ENCODE data around the gene SLIT3.

Gene SLIT3

DNA sequence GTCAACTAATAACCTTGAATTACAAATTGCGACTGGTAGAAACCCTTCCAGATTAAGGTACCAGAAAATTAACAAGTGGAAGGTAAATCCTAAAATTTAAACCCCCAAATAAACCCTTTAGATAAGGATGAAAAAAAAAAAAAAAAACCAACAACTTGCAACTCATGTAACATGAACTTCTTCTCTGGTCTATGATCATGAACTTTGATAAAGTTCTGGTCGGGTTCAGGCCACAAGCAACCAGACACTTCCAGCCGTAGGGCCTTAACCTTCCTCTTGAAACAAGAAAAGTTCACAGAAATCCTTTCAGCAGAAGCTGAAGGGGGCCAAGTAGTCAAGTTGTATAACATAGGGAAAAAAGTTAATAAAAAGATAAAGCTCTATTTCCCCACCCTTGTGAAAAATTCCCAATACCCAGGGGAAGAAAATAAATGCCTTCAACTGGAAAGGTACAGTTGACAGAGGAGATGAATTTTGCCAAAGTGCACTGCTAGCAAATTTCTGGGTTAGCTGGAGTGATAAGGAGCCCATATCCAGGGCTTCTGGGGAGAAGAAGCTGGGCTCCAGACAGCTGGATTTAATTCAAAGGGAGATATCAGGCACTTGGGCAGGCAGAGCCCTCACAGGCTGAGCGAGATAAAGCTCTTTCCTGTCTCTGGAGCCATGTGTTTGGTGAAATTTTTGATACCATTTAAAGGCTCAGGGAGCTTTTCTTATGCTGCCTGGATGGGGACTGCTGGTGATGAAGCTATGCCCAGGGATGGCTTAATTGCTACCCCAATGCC lies 487.6 kb downstream of the SLIT3 start:
- no peak for FAIRE-seq

DNA sequence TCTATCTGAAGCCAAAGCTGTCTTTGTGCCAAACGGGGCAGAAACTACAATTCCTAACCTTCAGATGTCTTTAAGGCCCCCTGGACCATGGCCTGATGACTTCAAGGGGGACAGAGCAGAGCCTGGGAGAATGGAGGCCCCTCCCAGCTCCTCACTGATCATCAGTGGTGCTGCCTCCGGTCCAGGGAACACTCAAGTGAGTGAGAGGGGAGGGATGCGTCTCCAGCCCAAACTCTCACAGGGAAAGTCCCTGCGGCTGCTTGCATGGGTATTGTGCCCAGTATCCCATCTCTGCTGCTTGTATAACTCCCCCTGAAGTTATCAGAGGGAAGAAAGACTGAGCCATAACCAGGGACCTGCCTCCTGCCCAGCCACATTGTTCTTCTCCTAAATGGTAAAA lies 490.3 kb downstream of the SLIT3 start:
- FAIRE-seq: no peak

DNA sequence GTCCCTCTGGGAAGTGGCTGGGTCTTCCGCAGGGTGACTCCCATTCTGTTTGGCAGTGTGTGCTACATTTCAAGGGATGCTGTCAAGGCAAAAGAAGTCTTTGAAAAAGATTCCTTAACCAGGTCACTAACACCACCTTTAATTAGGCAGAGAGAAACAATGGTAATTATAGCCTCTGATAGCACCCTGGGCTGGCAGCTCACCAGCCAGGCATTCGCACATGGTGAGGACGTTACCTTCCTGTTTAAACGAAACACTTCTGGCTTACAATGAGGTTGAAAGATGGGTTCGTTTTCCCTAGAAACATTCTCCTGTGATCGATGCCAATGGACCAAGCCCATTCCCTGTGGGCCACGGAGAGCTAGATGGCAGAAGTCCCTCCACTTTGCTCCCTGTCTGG lies 491.7 kb downstream of the SLIT3 start:
- no peak for FAIRE-seq

GRCh38 chr5:168808051-168808616 lies 492.8 kb downstream of the SLIT3 start:
- FAIRE-seq: no peak

DNA sequence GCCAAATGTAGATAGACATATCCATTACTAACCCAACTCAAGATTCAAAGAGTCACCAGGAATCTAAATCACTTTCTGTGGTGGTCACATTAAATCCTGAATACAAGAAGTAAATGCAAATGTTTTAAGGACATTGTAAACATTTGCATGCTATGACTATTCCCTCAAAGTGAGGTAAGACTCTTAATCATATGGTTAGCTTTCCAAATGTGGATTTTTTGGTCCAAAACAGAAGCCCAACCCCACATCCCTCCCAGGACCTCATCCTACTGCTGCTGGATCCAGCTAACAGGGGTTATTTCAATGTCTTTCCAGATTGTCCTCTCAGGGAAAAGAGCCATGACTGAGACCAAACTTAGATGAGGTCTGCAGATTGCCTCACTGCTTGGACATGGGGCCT lies 493.7 kb downstream of the SLIT3 start:
- FAIRE-seq: no peak

DNA sequence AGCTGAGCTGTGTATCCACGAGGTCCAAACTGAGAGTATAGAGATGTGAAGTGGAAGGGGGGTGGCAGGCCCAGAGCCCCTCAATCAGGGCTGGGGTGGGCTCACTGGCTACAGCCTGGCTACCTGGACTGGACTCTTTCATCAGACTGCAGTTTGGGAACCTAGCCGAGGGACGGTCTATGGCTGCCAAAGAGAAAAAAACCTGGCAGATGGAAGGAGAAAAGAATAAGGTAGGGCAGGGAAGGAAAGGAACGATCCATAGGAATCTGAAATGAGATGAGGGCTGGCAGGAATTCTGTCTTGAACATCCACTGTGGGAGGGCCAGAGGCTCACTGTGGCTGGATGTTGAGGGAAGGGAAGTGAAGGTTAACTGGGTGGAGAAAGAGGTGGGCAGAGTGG lies 497.4 kb downstream of the SLIT3 start:
- no peak for FAIRE-seq

DNA sequence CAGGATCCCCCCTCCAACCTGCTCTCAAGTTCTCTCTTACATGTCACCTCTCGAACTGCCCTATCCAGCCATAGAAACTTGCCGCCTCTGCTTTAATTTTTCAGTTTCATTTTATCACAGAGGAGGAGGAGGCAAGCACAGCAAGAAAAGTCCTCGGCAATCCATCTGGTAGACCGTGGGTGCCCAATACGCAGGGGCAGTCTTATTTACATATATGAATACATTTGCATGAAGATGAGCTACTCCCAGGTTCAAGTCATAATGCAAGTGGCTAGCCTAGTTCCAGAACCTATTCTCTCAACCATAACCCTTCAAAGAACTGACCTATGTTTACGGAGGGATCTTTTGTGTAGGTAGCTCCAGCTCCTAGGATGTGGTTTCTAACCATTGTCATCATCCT lies 498.6 kb downstream of the SLIT3 start:
- no peak for FAIRE-seq

DNA sequence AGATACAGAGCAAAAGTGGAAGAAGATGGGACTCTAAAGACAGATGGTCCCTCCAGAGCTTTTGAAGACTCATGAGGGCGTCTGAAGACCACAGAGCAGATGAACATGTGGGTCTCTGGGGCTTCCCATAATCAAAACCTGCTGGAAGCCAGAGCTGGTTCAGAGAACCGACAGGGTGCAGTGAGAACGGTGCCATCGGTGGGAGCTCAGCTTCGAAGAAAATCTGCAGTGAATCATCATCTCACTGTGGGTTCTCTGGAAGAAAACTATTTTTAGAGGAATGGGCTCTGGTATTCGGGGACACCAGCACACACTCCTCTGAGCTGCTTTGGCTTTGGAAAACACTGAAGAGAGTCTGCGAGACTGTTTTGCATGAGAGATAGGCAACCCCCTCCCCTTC lies 499.4 kb downstream of the SLIT3 start:
- no peak for FAIRE-seq

DNA sequence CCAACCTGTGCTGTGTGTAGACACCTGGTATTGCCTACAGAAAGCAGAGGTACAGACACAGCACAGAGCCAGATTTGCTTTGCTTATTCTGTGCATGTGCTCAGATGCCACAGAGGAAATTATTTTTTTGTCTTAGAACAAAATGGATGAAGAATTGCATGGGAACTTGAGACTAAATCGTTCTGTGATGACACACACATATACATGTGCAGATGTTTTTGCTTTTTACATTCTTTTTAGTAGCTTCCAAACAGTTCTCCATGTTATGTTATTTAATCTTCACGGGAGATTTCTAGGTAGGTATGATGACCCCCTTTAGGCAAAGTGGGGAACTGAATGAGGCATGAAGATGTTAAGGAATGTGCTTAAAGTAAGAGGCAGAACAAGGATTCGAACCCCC lies 500.2 kb downstream of the SLIT3 start:
- no peak for FAIRE-seq

- no peak for FAIRE-seq
Observed at GRCh38 chr5:168798065-168799023, 502.6 kb downstream of the SLIT3 start.

DNA sequence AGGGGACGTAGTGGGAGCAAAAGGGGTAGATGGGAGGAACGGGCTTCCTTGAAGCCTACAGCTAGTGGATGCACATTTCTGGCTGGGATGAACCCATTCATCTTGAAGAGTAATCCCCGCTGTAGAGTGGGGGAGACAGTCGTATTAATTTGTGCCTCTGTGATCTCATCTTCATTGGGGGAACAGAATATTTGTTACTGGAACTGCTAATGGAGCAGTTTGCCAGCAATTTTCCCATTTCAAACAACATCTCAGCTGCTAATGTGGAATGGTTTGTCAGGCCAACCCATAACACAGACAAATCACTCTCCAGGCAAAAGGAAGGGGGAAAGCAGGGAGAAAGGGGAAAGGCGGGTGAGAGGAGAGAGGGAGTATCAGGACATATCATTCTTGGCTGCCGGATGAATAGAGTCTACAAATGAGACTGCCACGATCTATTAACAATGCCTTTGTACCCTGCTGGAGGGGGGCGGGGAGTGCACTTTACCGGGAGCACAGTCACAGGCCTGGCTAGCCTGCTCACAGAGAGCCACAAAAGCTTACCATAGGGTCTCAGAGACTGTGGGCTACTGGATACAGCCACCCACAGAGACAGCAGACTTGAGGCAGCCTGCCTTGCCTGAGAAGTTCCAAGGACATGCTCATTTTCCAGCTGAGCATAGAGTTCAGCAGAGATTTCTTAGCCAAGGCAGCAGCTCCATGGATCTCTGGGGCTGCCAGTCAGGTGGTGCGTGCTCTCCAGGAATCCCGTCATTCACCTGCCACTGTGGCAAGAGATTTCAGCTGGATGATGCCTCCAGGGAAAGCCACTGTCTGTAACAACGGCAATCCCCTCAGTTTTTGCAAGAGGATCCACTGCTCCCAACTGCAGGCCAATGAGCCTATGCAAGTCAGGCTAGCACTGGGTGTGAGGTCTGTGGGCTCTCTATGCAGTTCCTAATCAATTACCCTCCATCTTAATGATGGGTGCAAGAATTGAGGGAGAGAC lies 504.1 kb downstream of the SLIT3 start:
- FAIRE-seq: no peak

- no peak for FAIRE-seq
Observed at GRCh38 chr5:168796000-168796399, 504.9 kb downstream of the SLIT3 start.

DNA sequence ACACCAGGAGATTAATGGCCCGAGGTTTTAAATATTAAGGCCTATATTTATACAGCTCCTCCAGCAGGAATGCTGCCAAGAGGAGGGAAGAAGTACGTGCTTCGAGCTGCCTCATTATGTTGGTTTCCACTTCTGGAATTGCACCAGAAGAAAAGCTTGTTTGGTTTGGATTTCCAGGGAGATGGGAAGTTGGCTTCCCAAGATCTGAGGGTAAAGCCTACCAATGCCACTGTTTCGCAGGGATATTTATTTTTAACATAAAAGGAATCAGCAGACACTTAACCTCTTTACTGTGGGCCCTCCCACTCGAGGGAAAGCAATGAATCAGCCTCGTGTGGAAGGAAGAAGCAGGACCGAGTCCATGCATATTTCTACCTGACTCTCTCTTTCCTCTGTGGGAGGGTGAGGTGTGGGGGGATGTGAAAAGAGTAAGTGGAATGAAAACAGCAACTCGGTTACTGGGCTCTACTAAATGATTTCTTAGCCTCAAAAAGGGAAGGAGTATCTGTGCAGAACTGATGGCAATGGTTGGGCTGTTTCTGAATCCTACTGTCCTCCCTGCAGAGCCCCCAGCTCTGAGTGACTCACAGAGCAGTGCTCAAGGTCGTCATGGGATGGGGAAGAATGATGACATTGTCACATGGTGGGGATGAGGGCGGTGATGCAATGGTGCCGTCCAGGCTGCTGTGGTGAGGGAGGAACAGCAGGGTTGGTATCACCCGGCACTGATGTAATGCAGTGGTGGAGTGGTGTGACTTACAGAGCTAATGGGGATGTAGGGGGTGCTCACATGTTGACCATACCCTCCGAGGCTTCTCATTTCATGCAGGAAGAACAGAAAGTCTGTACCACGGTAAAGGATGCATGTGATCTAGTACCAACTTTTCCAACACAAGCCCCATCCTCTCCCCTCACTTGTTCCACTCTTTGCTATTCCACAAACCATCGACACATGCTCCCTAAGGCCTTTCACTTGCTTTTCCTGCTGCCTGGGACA lies 506.8 kb downstream of the SLIT3 start:
- no peak for FAIRE-seq

DNA sequence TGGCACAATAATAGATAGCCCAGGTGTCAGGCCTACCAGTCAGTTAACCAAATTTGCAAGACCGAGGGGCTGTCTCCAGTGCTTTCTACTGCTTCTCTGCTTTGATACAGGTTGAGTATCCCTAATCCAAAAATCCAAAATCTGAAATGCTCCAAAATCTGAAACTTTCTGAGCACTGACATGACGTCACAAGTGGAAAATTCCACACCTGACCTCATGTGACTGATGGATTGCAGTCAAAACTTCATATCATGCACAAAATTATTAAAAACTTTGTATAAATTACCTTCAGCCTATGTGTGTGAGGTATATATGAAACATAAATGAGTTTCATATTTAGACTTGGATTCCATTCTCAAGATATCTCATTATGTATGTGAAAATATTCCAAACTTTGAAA lies 508.3 kb downstream of the SLIT3 start:
- no peak for FAIRE-seq

DNA sequence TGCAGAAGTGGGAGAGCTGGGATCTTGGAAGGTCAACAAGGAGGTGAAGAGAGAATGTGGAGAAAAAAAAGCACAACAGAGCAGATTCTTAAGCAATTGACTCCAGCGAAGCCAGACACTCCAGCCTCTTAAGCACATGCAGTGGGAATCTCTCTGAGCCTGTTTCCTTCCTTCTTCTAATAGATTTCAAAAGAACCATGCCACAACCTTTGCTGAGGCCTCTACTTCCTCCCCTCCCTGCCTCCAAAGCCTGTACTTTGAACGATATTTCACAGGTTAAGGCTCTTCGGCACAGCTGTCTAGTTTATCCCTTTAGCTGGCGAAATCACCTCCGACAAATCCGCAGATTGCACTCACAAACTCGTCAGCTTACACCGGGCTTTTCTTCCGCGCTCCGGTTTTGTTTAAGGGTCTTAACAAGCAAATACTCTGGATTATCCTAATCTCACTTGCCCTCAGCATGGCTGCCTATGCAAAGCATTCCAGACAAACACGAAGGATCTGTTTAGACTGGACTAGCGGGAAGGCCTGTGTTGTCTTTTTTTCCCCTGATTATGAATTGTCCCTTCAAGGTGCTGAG lies 510.2 kb downstream of the SLIT3 start:
- no peak for FAIRE-seq

DNA sequence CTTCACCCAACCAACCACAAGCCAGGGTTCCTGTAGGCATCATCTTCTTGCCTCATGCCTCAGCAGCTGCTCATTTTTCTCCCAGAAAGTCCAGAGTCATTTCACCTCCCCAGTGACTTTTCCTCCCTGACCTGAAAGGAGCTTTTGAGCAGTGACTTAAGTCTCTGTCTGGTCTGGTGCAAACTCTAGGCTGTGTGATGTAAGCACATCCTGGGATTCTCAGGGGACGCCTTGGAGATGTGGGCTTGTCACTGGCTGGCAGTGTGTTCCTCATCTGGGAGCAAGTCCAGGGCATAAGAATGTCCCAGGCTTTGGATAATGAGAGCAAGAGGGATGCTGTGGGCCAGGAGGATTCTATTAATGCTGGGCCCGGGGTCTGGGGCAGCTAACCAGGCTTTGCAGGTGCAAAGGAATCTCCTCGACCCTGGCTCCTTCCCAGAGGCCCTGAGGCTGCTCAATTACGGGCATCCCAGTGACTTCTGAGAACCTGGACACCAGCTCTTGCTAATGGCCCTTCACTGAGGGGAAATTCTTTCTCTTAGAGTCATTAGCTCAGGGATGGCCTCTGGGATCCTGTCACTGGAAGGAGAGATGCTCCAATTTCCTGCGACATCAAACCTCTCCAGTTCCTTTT lies 510.8 kb downstream of the SLIT3 start:
- no peak for FAIRE-seq

GRCh38 chr5:168788786-168789185 lies 512.2 kb downstream of the SLIT3 start:
- no peak for FAIRE-seq

GRCh38 chr5:168788107-168788506 lies 512.8 kb downstream of the SLIT3 start:
- FAIRE-seq: no peak

- no peak for FAIRE-seq
Observed at GRCh38 chr5:168786147-168786546, 514.8 kb downstream of the SLIT3 start.

DNA sequence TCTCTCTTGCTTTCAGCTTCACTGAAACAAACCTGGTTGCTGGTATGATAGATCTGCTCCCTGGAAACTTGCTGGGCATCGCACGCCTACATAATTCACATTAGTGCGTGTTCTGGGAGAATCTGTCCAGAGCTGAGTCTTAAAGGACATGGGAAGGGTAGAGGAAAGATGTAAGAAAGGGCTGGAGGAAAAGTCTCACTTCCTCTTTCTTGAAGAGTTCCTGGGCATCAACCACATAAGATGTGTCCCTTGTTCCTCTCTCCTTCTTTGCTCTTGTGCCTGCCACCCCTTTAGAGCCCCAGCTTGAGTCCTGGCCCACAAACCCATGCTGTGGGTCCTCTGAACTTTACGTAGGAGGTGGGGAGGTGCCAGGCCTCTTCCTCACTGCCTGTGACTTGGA lies 516.5 kb downstream of the SLIT3 start:
- FAIRE-seq: no peak
